ENCODE measurements around the gene AMT. TPM values are rescaled to one million over a fixed set of nuclear protein-coding genes. Genes with fewer than 3 reads are reported as not detected.

AMT gene
- total and polyA plus RNA-seq, 9 donors, result 6.4 to 23.7 (median 12.1) TPM

DNA sequence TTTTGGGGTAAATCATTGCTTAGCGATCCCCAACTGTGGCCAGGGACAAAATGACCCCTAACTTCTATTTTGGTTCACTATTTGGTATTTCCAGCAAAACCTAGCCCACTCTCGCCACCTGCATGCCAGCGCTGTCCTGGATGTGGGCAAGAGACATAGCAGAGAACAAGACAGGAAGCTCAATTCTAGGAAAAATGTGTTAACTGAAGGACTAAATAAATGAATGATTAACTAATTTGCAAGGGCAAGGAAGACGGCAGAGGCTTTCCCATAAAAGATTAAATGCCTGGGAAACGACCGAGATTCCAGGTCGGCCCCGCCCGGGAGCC, 6.4 kb upstream of the AMT start:
- no peaks in the 10 kb centered on the region for H3K36me3 ChIP-seq
- H3K9me3 ChIP-seq, result no peaks in the 10 kb centered on the region
- H3K27me3 ChIP-seq, result no peaks in the 10 kb centered on the region
- H3K4me3 ChIP-seq, result peak overlapping the region; percentile 79
- peaks cover 3% of the 10 kb centered on the region for H3K4me1 ChIP-seq (ENCODE audit: insufficient read depth)
- intact Hi-C loops (cut with DNase I), result no loop called here
- no peak for TF ChIP-seq POLR2A (IDR thresholded peaks at IDR 0.05)
- TF ChIP-seq EP300 (IDR thresholded peaks at IDR 0.05), result no peak
- TF ChIP-seq, protein P1, sequence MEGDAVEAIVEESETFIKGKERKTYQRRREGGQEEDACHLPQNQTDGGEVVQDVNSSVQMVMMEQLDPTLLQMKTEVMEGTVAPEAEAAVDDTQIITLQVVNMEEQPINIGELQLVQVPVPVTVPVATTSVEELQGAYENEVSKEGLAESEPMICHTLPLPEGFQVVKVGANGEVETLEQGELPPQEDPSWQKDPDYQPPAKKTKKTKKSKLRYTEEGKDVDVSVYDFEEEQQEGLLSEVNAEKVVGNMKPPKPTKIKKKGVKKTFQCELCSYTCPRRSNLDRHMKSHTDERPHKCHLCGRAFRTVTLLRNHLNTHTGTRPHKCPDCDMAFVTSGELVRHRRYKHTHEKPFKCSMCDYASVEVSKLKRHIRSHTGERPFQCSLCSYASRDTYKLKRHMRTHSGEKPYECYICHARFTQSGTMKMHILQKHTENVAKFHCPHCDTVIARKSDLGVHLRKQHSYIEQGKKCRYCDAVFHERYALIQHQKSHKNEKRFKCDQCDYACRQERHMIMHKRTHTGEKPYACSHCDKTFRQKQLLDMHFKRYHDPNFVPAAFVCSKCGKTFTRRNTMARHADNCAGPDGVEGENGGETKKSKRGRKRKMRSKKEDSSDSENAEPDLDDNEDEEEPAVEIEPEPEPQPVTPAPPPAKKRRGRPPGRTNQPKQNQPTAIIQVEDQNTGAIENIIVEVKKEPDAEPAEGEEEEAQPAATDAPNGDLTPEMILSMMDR (IDR thresholded peaks at IDR 0.05), result no peak
- 2 to 4% (median 4%) methylated on average over 9 of the region's 9 CpGs for WGBS, 3 donors
- H3K27ac ChIP-seq, result peak overlapping the region; percentile 53 to 64
- DNase-seq, result no peak

DNA sequence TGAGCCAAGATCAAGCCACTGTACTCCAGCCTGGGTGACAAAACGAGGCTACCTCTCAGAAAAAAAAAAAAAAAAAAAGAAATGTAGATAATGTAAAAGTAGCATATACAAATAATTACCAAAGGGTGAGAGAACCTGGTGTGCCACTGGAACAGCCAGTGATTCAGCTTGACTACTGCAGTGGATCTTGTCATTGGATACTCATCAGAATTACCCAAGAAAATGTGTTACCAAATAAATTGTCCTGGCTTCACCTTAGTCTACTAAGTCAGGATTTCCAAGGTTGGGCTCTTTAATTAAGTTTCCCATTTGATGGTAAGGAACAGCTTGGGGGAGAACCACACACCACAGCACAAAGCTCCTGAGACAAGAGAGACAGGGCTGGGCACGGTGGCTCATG, 5.3 kb upstream of the AMT start:
- DNase-seq, result no peak
- Histone ChIP-seq H3K27me3 (no peaks in the 10 kb centered on the region), H3K9me3 (no peaks in the 10 kb centered on the region), H3K27ac (no peak overlapping the region), H3K36me3 (no peaks in the 10 kb centered on the region), H3K4me3 (no peak overlapping the region), H3K4me1 (ENCODE audit: insufficient read depth) (peaks cover 3% of the 10 kb centered on the region)
- TF ChIP-seq, protein P1 (IDR thresholded peaks at IDR 0.05), result no peak
- no peak for TF ChIP-seq EP300 (IDR thresholded peaks at IDR 0.05)
- TF ChIP-seq POLR2A (IDR thresholded peaks at IDR 0.05), result no peak
- 93 to 95% (median 95%) methylated on average over 2 of the region's 2 CpGs for WGBS, 3 donors
- intact Hi-C loops (cut with DNase I), result no loop called here

DNA sequence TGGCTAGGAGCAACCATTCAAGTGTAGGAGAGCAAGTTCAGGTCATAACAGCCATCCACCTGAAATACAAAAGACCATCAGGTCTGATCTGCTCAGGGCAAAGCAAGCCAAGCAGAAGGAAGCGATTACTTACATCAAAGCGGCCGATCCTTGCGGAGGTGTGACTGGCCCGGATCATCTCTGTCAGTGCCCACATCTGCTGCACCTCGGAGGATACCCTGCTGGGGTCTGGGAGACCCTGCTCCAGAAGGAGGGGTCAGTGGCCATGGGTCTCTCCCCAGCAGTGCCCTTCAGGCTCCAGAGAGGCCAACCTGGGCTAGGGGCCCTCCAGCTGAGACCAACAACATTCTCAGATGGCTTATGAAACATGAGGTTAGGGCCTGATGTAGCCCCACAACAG, 2.5 kb upstream of the AMT start:
- WGBS, 3 donors, result 91 to 93% (median 91%) methylated on average over 6 of the region's 6 CpGs
- Histone ChIP-seq H3K27ac (no peak overlapping the region), H3K4me3 (no peak overlapping the region), H3K36me3 (no peaks in the 10 kb centered on the region), H3K27me3 (no peaks in the 10 kb centered on the region), H3K4me1 (ENCODE audit: insufficient read depth) (peaks cover 6% of the 10 kb centered on the region), H3K9me3 (no peaks in the 10 kb centered on the region)
- intact Hi-C loops (cut with DNase I), result no loop called here
- no peak for TF ChIP-seq EP300 (IDR thresholded peaks at IDR 0.05)
- no peak for DNase-seq

DNA sequence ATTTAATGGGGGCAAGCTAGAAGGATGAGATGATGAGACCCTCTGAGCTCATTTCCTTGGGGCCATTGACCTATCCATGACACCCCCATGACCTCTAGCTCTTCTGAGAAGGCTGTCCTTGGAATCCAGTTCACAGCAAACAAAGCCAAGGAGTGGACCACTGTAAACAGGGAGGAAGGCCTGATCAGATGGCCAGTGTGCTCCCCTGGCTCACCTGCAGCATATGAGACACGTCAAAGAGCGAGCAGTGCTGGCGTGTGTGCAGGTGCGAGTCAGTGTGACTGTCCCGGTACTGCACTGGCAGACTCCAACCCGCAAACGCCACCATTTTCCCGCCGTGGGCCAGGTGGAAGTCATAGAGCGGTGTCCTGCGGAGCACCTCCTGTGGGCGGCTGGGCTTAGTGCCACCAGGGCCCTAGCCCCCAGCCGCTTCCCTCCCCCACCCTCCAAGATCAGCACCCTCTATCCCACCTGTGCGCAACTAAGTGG, 339 bp downstream of the AMT start:
- no peaks in the 10 kb centered on the region for H3K27me3 ChIP-seq
- TF ChIP-seq POLR2A (IDR thresholded peaks at IDR 0.05) (no peak), EP300 (IDR thresholded peaks at IDR 0.05) (no peak)
- TF ChIP-seq, protein P1 (IDR thresholded peaks at IDR 0.05), result no peak
- intact Hi-C loops (cut with DNase I), result no loop called here
- H3K4me3 ChIP-seq, result peak overlapping the region; percentile 18
- H3K36me3 ChIP-seq, result no peaks in the 10 kb centered on the region
- DNase-seq, result peak in 1 of 5 donors; percentile 31
- 21 to 34% (median 29%) methylated on average over 14 of the region's 14 CpGs for WGBS, 3 donors
- H3K4me1 ChIP-seq (ENCODE audit: insufficient read depth), result peaks cover 2% of the 10 kb centered on the region
- H3K9me3 ChIP-seq, result no peaks in the 10 kb centered on the region
- peak overlapping the region in 1 of 2 donors; percentile 7 for H3K27ac ChIP-seq

DNA sequence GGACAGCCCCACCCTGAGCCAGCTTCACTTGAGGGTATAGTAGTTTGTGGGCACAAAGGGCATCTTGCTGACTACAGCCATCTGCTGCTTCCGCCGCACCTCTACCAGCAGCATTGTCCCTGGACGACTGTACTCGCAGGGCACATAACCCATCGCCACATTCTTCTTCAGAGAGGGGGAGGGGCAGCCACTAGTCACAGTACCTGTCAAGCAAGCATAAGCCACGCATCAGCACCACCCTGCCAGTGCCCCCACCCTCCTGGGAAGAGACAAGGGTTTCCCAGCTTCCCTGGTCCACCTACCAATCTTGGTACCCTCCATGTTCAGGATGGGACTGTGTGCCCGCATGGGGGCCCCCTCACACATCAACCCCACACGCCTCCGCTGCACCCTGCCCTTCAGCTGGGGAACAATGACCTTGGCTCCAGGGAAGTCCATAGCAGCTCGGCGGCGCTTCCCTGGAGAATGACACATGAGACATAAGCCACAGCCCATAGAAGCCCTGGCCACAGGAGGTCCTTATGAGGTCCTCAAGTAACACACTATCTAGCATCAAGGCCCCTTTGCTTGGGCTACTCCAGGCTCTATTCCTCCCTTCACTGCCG, 4.7 kb downstream of the AMT start:
- Histone ChIP-seq H3K4me1 (ENCODE audit: insufficient read depth) (peaks cover 9% of the 10 kb centered on the region), H3K36me3 (no peaks in the 10 kb centered on the region), H3K27me3 (no peaks in the 10 kb centered on the region), H3K4me3 (no peak overlapping the region), H3K27ac (no peak overlapping the region), H3K9me3 (no peaks in the 10 kb centered on the region)
- TF ChIP-seq, protein P1 (IDR thresholded peaks at IDR 0.05), result no peak
- no peak for TF ChIP-seq EP300 (IDR thresholded peaks at IDR 0.05)
- TF ChIP-seq POLR2A (IDR thresholded peaks at IDR 0.05), result no peak
- 80 to 88% (median 81%) methylated on average over 13 of the region's 13 CpGs for WGBS, 3 donors
- intact Hi-C loops (cut with DNase I), result loop anchor here in 1 of 4 donors (10.0 kb wide), 1 partner anchor 47 kb away; no protein-coding TSS in a partner anchor
- no peak for DNase-seq
